Measurements from ENCODE around the gene ST8SIA2. TPM values are rescaled to one million over a fixed set of nuclear protein-coding genes. Genes with fewer than 3 reads are reported as not detected.

The ST8SIA2 gene
- polyA plus RNA-seq, 1 experiment: not detected

- ChIA-PET POLR2A (no interaction called here), CTCF (no interaction called here)
- no peak for TF ChIP-seq CTCF (IDR thresholded peaks at IDR 0.05; ENCODE audit: insufficient read depth, low read depth, low read length)
- no peak overlapping the region for H3K4me3 ChIP-seq (ENCODE audit: low read depth, low read length)
- H3K36me3 ChIP-seq (ENCODE audit: control insufficient read depth, insufficient read depth, low read length): no peaks in the 10 kb centered on the region
- DNase-seq (ENCODE audit: low read depth): no peak
- no peaks in the 10 kb centered on the region for H3K27me3 ChIP-seq (ENCODE audit: control insufficient read depth, insufficient read depth, low read length)
These were observed 17.6 kb upstream of the ST8SIA2 start for GRCh38 chr15:92376109-92376508.

GRCh38 chr15:92377083-92377789 lies 16.4 kb upstream of the ST8SIA2 start:
- DNase-seq (ENCODE audit: low read depth): no peak
- Histone ChIP-seq H3K36me3 (ENCODE audit: control insufficient read depth, insufficient read depth, low read length) (no peaks in the 10 kb centered on the region), H3K4me3 (ENCODE audit: low read depth, low read length) (no peak overlapping the region), H3K27me3 (ENCODE audit: control insufficient read depth, insufficient read depth, low read length) (no peaks in the 10 kb centered on the region)
- CTCF ChIA-PET: no interaction called here
- no peak for TF ChIP-seq CTCF (IDR thresholded peaks at IDR 0.05; ENCODE audit: insufficient read depth, low read depth, low read length)
- POLR2A ChIA-PET: no interaction called here

- no peak for DNase-seq (ENCODE audit: low read depth)
- H3K4me3 ChIP-seq (ENCODE audit: low read depth, low read length): no peak overlapping the region
- no peaks in the 10 kb centered on the region for H3K27me3 ChIP-seq (ENCODE audit: control insufficient read depth, insufficient read depth, low read length)
- TF ChIP-seq CTCF (IDR thresholded peaks at IDR 0.05; ENCODE audit: insufficient read depth, low read depth, low read length): peak; percentile 68
- H3K36me3 ChIP-seq (ENCODE audit: control insufficient read depth, insufficient read depth, low read length): no peaks in the 10 kb centered on the region
- POLR2A ChIA-PET: no interaction called here
- CTCF ChIA-PET: interaction anchor here (1.3 kb wide), 2 partner anchors 285 to 287 kb away, joined by 4 read pairs; no protein-coding TSS in a partner anchor
These were observed 10.0 kb upstream of the ST8SIA2 start for GRCh38 chr15:92383519-92384324.

GRCh38 chr15:92384381-92384780 lies 9.3 kb upstream of the ST8SIA2 start:
- DNase-seq (ENCODE audit: low read depth): no peak
- POLR2A ChIA-PET: no interaction called here
- Histone ChIP-seq H3K27me3 (ENCODE audit: control insufficient read depth, insufficient read depth, low read length) (no peaks in the 10 kb centered on the region), H3K4me3 (ENCODE audit: low read depth, low read length) (no peak overlapping the region), H3K36me3 (ENCODE audit: control insufficient read depth, insufficient read depth, low read length) (no peaks in the 10 kb centered on the region)
- CTCF ChIA-PET: interaction anchor here (1.3 kb wide), 1 partner anchor 288 kb away, joined by 4 read pairs; no protein-coding TSS in a partner anchor
- TF ChIP-seq CTCF (IDR thresholded peaks at IDR 0.05; ENCODE audit: insufficient read depth, low read depth, low read length): no peak

GRCh38 chr15:92385096-92385495 lies 8.6 kb upstream of the ST8SIA2 start:
- no peak for TF ChIP-seq CTCF (IDR thresholded peaks at IDR 0.05; ENCODE audit: insufficient read depth, low read depth, low read length)
- H3K27me3 ChIP-seq (ENCODE audit: control insufficient read depth, insufficient read depth, low read length): no peaks in the 10 kb centered on the region
- no peaks in the 10 kb centered on the region for H3K36me3 ChIP-seq (ENCODE audit: control insufficient read depth, insufficient read depth, low read length)
- no peak for DNase-seq (ENCODE audit: low read depth)
- CTCF ChIA-PET: interaction anchor here (1.3 kb wide), 1 partner anchor 288 kb away, joined by 4 read pairs; no protein-coding TSS in a partner anchor
- no peak overlapping the region for H3K4me3 ChIP-seq (ENCODE audit: low read depth, low read length)
- POLR2A ChIA-PET: no interaction called here
